ENCODE measurements around the gene SLAIN2.
"Not testable (repeated sequence)": the region's sequence is repeated elsewhere in the genome, so short reads cannot be mapped to it uniquely, and the experiment has no call there.

The SLAIN2 gene

DNA sequence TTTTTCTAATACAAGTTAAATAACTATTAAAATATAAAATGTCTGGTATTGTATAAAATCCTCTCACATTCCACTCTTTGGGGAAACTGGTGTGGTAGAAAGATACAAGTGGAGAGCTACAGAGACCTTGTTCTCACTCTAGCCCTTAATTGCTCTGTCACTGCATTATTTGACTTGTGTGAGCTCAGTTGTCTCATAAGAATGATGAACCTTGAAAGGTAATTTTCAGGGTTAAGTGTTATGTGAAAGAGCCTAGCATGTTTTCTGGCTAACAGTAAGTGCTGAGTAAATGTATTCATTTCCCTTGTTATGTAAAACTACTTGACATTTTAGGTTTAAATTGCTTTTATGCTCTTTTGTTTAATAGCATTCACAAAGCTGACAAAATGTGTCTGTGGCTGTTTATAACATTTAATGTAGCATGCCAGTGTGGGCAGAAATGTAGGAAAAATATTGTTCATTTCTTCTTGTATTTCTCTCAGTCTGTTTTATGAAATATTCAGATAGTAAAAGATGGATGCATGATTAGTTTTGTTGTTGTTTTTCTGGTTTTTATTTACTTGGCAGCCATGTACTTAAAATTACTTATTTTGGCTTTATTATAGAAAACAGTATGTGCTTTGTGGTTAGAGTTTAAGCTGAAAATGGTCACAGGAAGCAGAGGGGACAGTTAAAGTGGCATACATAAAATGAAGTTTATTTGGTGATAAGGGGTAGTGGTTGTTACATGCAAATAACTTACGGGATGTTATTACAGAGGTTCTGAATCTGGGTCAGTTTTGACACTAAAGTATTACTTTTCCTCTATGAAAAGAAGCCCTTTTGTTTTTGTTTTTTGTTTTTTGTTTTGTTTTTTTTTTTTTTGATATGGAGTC, 29.2 kb downstream of the SLAIN2 start:
- DNase-seq = no peak

DNA sequence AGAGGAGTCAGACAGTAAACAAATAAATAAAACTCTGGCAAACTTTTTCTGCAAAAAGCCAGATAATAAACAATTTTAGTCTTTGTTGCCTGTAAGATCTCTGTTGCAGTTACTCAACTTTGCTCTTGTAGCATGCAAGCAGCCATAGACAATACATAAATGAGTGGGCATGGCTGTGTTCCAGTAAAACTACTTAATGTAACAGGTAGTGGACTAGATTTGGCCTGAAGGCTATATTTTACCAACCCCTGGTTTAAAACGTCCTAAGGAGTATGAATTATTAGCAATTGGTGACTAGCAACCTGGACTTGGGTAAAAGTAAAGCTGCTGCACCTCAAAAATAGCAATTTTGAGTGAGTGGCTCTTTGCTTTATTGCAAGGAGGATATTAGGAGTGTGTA, 30.9 kb downstream of the SLAIN2 start:
- no peak for DNase-seq

DNA sequence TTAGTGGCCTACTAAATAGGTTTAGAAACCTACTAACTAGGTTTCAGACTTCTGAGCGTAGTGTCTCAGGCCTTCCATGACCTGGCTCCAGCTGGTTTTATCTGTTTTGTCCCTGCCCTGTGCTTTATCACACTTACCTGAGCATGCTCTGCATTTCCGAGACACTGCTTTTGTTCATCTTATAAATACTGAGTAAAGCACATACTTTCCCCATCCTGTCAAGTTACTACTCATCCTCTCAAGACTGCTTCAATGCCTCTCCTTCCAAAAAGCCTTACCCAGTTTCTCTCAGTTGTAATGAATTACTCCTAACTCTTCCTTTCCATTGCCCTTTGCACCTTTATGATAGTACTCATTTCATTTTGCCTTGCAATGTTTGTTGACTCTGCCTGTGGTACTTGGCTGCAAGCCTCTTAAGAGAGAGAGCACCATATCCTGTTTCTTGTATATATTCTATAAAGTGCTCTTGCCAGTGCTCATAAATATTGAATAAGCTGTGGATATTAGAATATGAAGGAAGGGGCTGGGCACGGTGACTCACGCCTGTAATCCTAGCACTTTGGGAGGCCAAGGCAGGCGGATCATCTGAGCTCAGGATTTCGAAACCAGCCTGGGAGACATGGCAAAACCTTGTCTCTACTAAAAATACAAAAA, 34.4 kb downstream of the SLAIN2 start:
- DNase-seq = no peak

DNA sequence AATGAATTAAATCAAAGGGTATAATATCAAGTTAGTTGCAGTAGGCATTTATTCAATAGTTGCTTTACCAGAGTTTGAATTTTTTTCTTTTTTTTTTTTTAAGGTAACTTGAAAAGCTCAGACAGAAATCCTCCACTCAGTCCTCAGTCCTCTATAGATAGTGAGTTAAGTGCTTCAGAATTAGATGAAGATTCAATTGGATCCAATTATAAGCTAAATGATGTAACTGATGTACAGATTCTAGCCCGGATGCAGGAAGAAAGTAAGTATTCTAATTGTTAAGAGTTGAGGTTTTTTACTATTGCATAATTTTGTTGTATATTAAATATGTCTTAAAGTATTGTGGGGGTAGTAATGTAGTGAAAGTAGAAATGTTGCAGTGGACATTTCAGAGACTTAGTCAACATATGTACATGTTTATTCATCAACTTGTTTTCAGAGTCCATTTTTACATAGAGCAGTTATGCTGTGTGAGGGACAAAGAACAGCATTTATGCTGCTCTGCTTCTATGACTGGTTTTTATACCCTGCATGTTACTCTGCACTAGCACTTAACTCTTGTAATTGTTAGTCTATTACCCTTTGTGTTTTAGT, 38.4 kb downstream of the SLAIN2 start:
- DNase-seq = no peak

DNA sequence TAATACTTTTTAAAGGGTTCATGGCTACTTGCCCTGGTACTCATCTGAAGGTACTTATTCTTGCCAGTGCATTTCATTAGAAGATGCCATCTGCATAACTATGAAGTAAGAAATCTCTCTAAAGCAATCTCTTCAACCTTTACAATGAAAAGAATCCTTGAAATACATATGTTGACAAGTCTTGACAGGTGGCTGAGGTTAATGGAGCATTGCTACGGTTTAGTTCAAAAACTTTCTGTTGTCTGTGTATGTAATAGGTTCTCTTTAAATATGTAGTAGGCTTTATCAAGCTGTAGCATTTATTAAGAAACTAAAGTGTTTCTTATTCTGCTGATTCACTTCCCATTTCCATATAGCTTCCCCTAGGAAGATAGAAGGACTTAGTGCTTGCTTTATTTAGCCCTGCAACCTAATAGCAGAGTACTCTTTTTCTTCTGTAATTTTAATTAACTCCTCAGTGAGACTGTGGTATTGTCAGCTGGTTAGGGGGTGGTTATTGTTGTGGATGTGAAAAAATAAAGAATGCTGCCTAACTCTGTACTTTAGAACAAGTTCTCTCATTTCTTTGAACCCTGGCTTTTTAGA, 39.3 kb downstream of the SLAIN2 start:
- DNase-seq = no peak

DNA sequence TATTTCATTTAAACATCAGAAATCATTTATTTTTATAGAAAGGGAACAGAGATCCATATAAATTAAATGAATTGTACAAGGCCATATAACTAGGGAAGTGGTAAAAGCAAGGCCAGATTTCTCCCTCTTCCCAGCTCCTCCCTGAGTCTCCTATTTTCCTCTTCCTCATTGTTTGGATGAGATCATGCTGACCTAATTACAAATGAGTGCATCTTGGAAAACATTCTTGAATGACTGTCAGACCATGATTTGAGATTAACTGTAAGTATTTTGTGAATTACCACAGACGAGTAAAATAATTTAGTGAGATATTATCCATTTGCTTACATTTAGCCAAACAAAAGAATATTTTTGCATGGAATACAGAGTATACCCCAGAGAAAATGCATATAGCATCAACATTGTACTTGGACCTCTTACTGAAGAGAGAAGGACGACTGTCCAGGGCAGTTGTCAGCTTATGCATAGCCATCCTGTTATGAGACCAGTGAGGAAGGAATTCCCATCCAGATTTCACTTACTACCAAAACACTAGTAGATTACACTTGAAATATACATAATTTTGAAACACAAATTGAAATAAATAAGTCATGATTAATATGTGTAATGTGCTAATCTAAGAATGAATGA, 47.3 kb downstream of the SLAIN2 start:
- no peak for DNase-seq

DNA sequence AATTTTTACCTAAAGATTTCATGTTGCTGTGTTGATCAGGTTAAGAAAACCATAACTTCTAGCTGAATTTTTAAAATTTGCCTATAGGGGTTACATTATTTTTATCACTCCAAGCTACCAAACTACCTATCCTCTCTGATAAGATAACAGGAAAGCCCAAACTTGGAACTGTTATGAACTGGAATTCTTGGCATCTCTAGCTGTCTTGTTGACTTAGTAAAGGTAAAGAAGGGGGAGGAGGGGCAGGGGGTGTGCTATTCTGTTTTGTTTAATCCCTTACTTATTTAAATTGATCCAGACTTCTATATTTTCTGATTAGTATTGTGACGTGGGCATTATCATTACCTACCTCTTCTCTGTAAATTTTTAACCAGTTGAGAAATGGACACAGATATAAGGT, 54.7 kb downstream of the SLAIN2 start:
- DNase-seq = no peak

DNA sequence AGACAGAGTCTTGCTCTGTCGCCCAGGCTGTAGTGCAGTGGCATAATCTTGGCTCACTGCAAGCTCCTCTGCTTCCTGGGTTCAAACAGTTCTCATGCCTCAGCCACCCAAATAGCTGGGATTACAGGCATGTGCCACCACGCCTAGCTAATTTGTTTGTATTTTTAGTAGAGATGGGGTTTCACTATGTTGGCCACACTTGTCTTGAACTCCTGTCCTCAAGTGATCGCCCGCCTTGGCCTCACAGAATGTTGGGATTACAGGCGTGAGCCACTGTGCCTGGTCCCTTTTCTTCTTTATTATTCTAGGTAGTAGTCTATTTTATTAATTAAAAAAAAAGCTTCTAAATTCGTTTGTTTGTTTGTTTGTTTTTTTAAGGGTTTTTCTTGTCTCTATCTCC, 59.1 kb downstream of the SLAIN2 start:
- DNase-seq = no peak

DNA sequence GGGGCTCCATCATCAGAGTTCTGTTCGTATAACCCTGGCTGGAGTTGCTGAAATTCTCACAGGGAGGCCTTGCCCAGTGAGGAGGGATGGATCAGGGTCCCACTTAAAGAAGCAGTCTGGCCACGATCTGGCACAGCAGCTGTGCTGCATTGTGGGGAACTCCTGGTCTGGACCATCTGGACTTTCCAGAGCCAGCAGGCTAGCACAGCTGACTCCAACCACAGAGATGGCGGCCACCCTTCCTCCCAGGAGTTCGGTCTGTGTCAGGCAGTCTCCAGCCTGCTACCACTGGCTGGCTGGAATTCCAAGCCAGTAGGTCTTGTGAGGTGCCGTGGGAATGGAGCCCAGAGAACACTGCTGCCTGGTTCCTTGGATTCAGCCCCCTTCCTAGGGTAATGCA, 62.0 kb downstream of the SLAIN2 start:
- DNase-seq = no peak

DNA sequence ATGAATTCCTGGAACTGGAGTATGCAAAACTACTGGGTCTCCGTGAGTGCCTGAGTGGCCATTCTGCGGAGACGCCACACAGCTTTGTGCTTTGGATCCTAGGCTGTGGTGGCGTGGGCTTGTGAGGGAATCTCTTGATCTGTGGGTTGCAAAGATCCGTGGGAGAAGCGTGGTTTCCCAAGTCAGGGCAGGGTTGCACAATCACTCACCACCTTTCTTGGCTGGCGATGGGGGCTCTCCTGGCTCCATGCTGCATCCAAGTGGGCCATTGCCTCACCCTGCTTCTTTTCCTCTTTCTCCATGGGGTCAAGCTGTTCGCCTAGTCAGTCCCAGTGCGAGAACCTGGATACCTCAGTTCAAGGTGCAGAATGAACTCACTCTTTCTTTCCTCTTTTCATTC, 62.5 kb downstream of the SLAIN2 start:
- DNase-seq = no peak

DNA sequence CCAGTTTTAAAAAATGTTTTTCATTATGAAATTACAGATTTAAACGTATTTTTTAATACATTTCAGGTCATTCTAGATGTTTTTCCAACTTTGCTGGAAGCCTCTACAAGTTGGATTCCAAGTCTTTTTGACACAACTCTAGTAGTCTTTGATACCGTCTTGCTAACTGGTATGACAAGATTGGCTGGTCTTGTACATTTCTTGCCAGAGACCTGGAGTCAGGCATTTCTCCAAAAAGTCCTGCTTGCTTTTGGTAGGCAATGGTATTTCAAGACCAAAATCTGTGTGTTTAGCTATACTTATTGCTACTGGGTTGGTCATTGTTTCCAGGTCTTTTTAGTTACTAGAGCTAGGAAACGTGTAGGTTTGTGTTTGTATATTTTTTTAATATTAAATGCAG, 64.6 kb downstream of the SLAIN2 start:
- no peak for DNase-seq

DNA sequence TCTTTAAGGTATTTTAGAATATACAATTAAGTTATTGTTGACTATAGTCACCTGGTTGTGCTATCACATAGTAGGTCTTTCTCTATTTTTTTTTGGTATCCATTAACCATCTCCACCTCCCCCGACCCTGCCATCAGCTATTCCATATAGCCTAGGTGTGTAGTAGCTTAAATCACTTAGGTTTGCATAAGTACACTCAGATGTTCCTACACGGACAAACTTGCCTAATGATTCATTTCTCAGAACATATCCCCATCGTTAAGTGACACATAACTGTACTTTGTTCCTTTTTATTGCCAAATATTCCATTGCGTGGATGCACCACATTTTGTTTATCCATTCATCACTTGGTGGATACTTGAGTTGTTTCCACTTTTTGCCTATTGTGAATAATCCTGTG, 67.9 kb downstream of the SLAIN2 start:
- no peak for DNase-seq

DNA sequence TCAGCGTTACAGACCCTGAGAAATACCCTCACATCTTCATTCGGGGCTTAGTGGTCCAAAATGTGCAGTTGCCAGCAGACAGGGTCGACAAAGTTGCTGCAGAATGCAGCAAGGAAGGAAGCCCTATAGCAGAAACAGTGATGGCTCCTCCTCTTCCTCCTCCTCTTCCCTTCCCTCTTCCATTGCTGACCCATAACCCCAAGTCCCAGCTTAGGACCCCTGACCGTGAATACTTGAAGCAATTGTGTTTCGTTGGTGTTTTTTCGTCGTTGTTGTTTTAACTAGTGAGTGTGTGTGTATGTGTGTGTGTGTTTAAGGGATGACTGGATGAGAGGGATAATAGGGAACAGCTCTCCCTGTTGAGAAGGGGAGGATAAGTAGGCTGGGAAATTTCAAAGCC, 69.5 kb downstream of the SLAIN2 start:
- DNase-seq = no peak

DNA sequence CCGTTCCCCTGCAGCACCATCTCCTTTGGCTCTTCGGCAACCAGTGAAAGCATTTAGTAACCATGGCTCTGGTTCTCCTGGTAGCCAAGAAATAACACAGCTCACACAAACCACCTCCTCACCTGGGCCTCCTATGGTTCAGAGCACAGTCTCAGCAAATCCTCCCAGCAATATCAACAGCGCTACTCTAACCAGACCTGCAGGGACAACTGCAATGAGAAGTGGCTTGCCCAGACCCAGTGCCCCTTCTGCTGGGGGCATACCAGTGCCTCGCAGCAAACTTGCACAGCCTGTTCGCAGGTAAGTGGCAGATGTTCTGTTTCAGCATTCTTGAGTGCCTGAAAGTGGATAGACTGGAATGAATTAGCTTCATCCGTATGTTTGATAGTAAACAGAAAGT, 78.8 kb downstream of the SLAIN2 start:
- DNase-seq = peak; percentile 64

DNA sequence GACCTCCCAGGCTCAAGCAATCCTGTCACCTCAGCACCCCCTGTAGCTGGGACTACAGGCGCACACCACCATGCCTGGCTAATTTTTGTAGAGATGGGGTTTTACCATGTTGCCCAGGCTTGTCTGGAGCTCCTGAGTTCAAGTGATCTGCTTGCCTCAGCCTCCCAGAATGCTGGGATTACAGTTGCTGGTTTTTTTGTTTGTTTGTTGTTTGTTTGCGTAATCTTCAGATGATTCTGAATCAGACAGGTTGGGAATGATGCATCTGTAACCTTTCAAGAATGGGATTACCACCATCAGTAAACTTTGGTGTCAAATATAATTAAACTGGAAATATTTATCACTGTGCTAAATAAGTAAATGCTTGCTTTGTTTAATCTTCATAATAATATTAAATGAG, 79.8 kb downstream of the SLAIN2 start:
- no peak for DNase-seq

DNA sequence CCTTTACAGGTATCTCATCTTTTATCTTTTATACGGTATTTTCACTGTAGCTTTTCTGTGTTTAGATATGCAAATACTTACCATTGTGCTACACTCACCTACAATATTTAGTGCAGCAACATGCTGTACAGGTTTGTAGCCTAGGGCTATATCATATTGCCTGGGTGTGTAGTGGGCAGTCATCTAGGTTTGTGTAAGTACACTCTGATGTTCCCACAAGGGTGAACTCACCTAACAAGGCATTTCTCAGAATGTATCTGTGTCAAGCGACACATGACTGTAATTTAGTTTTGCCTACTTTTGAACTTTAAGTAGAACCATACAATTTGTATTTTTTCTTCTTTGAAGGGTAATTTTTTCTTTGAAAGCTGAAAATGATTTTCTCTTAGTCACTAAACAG, 87.6 kb downstream of the SLAIN2 start:
- DNase-seq = no peak

DNA sequence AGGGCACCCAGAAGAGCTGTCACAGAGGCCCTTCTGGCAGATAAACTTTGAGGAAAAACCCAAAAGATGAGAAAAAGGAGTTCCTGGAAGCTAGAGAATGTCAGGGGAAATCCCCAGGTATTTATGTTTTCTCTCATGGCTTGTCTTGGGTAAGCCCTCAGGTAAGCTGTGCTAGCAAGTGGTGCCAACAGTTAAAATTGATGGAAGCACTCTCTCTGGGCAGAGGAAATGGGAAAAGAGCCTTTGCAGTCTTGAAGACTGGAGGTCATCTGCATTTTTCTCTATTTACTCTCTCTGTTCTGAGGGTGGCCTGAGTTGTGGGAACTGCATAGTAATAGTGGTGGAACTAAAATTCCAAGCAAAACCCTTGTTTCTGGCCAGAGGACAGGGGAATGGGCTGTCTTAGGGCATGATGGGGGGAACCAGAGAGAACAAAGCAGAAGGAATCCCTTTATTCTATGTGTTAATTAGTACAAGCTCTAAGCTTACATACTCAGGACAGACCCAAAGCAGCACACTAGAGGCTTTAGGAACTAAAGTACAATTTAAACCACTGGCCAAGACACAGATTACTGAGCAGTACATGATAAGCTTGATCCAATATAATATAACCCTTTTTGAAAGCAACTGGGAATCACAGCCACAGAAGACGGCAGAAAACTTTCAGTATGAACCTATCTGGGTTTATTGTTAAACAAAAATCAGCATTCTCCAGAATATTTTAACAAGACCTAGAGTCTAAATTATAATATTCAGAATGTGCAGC, 88.6 kb downstream of the SLAIN2 start:
- no peak for DNase-seq

DNA sequence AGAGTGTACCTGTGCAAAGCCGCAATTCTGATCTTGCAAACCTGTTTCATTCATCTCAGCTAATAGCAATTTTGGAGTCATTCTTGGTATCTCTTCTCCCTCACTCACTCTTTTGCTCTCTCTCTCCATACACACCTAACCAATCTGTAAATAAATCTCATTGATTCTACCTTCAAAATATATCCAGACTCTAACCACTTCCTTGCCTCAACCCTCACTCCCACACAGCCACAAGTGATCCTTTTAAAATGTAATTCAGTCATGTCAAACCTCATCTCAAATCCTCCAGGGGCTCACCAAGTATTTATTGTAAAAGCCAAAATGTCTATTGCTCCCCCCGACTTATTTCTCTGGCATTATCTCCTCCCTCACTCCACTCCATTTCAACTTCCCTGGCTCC, 90.1 kb downstream of the SLAIN2 start:
- no peak for DNase-seq

DNA sequence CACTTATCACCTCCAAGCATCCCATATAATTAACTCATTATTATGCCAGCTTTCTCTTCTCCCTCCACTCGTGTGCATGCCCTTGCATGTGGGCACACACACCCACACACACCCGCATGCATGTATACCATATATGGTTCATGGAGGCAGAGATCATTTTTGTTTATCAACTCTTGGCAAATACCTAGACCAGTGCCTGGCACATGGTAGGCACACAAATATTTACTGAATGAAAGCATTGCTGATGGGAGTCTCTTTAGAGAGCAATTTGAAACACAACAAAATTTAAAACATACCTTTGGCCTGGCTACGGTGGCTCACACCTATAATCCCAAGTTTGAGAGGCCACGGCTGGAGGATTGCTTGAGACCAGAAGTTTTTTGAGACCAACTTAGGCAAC, 90.7 kb downstream of the SLAIN2 start:
- no peak for DNase-seq

DNA sequence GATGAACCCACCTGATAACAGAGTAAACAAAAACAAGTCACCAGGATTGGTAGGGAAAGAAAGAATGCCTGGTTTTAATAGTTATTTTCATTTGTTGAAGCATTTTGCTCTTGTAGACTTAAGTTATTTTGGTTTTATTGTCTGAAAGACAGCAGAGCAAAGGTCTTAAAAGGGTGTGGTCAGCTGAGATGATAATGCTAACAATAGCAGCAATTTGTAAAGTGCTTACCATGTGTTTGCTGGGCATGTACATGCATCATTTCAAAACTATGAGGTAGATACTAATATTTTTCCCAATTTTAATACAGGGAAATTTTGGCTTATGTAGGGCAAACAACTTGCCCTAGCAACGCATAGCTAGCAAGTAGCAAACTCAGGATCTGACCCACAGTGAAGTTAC, 95.0 kb downstream of the SLAIN2 start:
- DNase-seq = no peak

DNA sequence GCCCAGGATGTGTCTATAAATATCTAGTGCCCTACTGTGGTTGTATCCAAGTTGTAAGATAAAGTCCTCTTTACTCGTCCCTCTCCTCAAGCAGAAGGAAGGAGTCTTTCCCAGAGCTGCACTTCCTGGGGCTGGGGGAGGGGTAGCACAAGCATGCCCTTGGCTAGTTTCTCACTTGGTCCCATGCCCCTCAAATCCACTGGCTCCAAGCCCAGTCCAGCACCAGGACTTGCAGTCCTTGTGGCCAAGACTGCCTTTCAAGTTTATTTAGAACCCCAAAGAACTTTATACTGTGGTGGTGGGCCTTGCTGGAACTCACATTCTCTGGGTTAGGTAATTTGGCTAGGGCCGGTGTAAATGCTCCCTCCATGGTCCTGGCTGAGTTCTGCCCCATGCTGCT, 98.7 kb downstream of the SLAIN2 start:
- no peak for DNase-seq

DNA sequence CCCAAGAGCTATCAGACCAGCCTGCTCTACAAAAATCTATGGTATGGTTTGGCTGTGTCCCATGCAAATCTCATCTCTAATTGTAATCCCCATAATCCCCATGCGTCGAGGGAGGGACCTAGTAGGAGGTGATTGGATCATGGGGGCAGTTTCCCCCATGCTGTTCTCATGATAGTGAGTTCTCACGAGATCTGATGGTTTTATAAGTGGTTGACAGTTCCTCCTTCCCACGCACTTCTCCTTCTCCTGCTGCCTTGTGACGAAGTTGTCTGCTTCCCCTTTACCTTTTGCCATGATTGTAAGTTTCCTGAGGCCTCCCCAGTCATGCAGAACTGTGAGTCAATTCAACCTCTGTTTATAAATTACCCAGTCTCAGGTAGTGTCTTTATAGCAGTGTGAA, 99.6 kb downstream of the SLAIN2 start:
- DNase-seq = not testable (repeated sequence)

DNA sequence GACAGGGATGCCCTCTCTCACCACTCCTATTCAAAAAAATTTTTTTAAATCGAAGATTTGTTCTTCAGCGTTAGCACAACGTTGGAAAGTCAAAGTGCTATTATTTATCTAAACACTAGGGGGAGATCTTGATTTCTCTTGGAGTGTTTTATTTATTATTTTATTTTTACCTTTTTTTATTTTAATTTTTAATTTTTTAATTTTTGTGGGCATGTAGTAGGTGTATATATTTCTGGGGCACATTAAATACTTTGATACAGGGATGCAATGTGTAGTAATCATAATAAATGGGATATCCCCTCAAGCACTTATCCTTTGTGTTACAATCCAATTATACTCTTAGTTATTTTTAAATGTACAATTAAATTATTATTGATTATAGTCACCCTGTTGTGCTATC, 104.4 kb downstream of the SLAIN2 start:
- no peak for DNase-seq

All from islet precursor cell (in vitro differentiated cells).